Left colon (tissue), 2 donors: ENCODE measurements around the gene CDIPT. TPM values are rescaled to one million over a fixed set of nuclear protein-coding genes. Genes with fewer than 3 reads are reported as not detected.
"Not testable (repeated sequence)": the region's sequence is repeated elsewhere in the genome, so short reads cannot be mapped to it uniquely, and the experiment has no call there.

Source experiments
- ATAC-seq: fragments of 200-7000 bp; cut with Tn5 transposase; one replicate; pipeline ENCODE4 v1.9.1; 2020; ENCODE audit warnings: mild to moderate bottlenecking, moderate library complexity
- DNase-seq, 2 donors: peaks; one replicate each; pipeline ENCODE4 v3.0.0-alpha.2; 2020
- intact Hi-C, 2 donors: fragments of 100-400 bp; cut with DNase I in 1 of 2; cut with micrococcal nuclease in 1 of 2; formaldehyde crosslinking; loops; one replicate each; pipeline versions ENCODE4 v1.11.2 to v1.14.0; 2022; cut with DNase I, micrococcal nuclease
- total RNA-seq, 2 donors: library from RNA; stranded (reverse); fragmentation: NEBNext Ultra II Directional; extraction: Animal tissue kit (Norgen Biotek cat#: 25700); gene quantifications; one replicate each; pipeline ENCODE4 v1.2.1, GENCODE V29; 2021
- donor health status: DM: no; HTN: no; CAD: no.
- donor health status: DM: yes; HTN: yes; CAD: no.

The CDIPT gene
- total RNA-seq, 2 donors from 2014 or later, result 62.9 to 85.3 TPM

- peak; percentile 63 for ATAC-seq
- DNase-seq, result peak in 1 of 2 donors; percentile 72
- intact Hi-C loops, result no loop called here
These were observed 35.9 kb upstream of the CDIPT start for GRCh38 chr16:29898804-29899515.

GRCh38 chr16:29898135-29898803 is 35.2 kb upstream of the CDIPT start:
- DNase-seq (no peak), ATAC-seq (no peak)
- intact Hi-C loops, result no loop called here

GRCh38 chr16:29897333-29897732 is 34.3 kb upstream of the CDIPT start:
- ATAC-seq (no peak), DNase-seq (no peak)
- intact Hi-C loops, result no loop called here

- DNase-seq (no peak), ATAC-seq (no peak)
- intact Hi-C loops, result no loop called here
These were observed 33.8 kb upstream of the CDIPT start for GRCh38 chr16:29896841-29897240.

GRCh38 chr16:29894352-29894751 is 31.3 kb upstream of the CDIPT start:
- intact Hi-C loops, result no loop called here
- DNase-seq, result no peak
- ATAC-seq, result no peak

- DNase-seq (no peak), ATAC-seq (no peak)
- intact Hi-C loops, result no loop called here
These were observed 30.5 kb upstream of the CDIPT start for GRCh38 chr16:29893553-29893952.

- intact Hi-C loops, result no loop called here
- no peak for ATAC-seq
- no peak for DNase-seq
These were observed 29.4 kb upstream of the CDIPT start for GRCh38 chr16:29892458-29892813.

- intact Hi-C loops, result no loop called here
- peak; percentile 66 for ATAC-seq
- DNase-seq, result no peak
These were observed 28.8 kb upstream of the CDIPT start for GRCh38 chr16:29891525-29892457.

GRCh38 chr16:29889372-29889771 is 26.3 kb upstream of the CDIPT start:
- ATAC-seq, DNase-seq, intact Hi-C loops: not testable (repeated sequence)

- DNase-seq (no peak), ATAC-seq (no peak)
- intact Hi-C loops, result no loop called here
These were observed 21.0 kb upstream of the CDIPT start for GRCh38 chr16:29883987-29884386.

GRCh38 chr16:29881050-29881449 is 18.0 kb upstream of the CDIPT start:
- no peak for DNase-seq
- ATAC-seq, result no peak
- intact Hi-C loops, result no loop called here

GRCh38 chr16:29878172-29878571 is 15.1 kb upstream of the CDIPT start:
- DNase-seq (no peak), ATAC-seq (no peak)
- intact Hi-C loops, result no loop called here

GRCh38 chr16:29877266-29877961 is 14.4 kb upstream of the CDIPT start:
- intact Hi-C loops, result no loop called here
- ATAC-seq, result peak; percentile 43
- no peak for DNase-seq

GRCh38 chr16:29876594-29877249 is 13.7 kb upstream of the CDIPT start:
- DNase-seq (no peak), ATAC-seq (peak; percentile 25)
- intact Hi-C loops, result no loop called here

- ATAC-seq (no peak), DNase-seq (no peak)
- intact Hi-C loops, result no loop called here
These were observed 13.2 kb upstream of the CDIPT start for GRCh38 chr16:29876217-29876593.

- intact Hi-C loops, result no loop called here
- no peak for DNase-seq
- ATAC-seq, result no peak
These were observed 12.2 kb upstream of the CDIPT start for GRCh38 chr16:29875206-29875605.

GRCh38 chr16:29873319-29873718 is 10.3 kb upstream of the CDIPT start:
- DNase-seq, result no peak
- ATAC-seq, result no peak
- intact Hi-C loops, result no loop called here

GRCh38 chr16:29871822-29872546 is 9.0 kb upstream of the CDIPT start:
- intact Hi-C loops, result no loop called here
- DNase-seq, result no peak
- ATAC-seq, result no peak
